K562 (cell line): ENCODE results near the gene SKP2. TPM values are rescaled to one million over a fixed set of nuclear protein-coding genes. Genes with fewer than 3 reads are reported as not detected.

Experiments used
- MAFF ChIP-seq: IDR thresholded peaks from 2 replicates; pipeline ENCODE4 v1.6.1; 2012; ENCODE audit warnings: low read length, improper control_type of control experiment
- MBD2 ChIP-seq: sonication (generic); IDR thresholded peaks from 2 replicates; pipeline ENCODE4 v1.6.1; 2016; ENCODE audit warnings: low read depth, borderline replicate concordance
- TBP ChIP-seq: optimal IDR thresholded peaks from 2 replicates; pipeline ENCODE3; 2011; ENCODE audit warnings: low read depth, low read length, improper control_type of control experiment
- ZNF695 ChIP-seq: fragments of 450-650 bp; formaldehyde crosslinking; IDR thresholded peaks from 2 replicates; pipeline ENCODE4 v1.4.0; 2020; ENCODE audit warnings: mild to moderate bottlenecking, moderate library complexity
- ZZZ3 ChIP-seq: fragments of 450-650 bp; IDR thresholded peaks from 2 replicates; pipeline ENCODE4 v1.6.1; 2016; ENCODE audit warnings: antibody characterized with exemption, mild to moderate bottlenecking, moderate library complexity
- polyA plus RNA-seq, 8 experiments: library from polyadenylated mRNA; depleted of rRNA in 4 of 8; stranded (reverse) in 5 of 8; unstranded in 3 of 8; fragments of >200 nt; fragmentation: Nextera tagmentation in 2 of 8; fragmentation: Illumina TruSeq in 1 of 8; extraction: Ambion mirVana in 2 of 8; extraction: Trizol in 1 of 8; gene quantifications; 2 replicates each; pipeline versions ENCODE4 v1.2.1 to v1.2.3, GENCODE V29; 2011 to 2014; ENCODE audit warnings: inconsistent platforms in 1 of 8, missing spikeins in 1 of 8
- total RNA-seq, 7 experiments: library from RNA; depleted of rRNA in 6 of 7; stranded (reverse); fragments of >200 nt in 6 of 7; fragmentation: Illumina TruSeq in 2 of 7; extraction: Trizol in 2 of 7; gene quantifications; 2 replicates each; pipeline versions ENCODE4 v1.2.1 to v1.2.3, GENCODE V29; 2011 to 2021; ENCODE audit warnings: low replicate concordance in 1 of 7
- TF ChIP-seq, protein P1 (sequence below): fragments of 200-600 bp; sonication (generic); IDR thresholded peaks from one replicate; pipeline ENCODE4 v1.6.1; 2012; ENCODE audit warnings: mild to moderate bottlenecking, low read depth, low read length, inconsistent platforms
- TF ChIP-seq, protein P2 (sequence below): IDR thresholded peaks from 2 replicates; pipeline ENCODE4 v1.6.1; 2011; ENCODE audit not compliant: insufficient read length; ENCODE audit errors: extremely low read depth

SKP2 gene
- total and polyA plus RNA-seq, 9 of the 15 experiments (the other 6 are each of a cell fraction or from before 2014, with no cell fraction given), result 30.0 to 97.5 (median 80.8) TPM

DNA sequence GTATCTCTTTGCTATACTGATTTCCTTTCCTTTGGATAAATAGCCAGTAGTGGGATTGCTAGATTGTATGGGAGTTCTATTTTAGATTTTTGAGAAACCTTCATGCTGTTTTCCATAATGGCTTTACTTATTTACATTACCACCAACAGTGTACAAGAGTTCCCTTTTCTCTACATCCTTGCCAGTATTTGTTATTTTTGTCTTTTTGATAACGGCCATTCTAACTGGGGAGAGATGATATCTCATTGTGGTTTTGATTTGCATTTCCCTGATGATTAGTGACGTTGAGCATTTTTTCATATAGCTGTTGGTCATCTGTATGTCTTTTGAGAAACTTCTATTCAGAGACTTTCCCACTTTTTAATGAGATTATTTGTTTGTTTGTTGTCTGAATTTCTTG is 64.0 kb downstream of the SKP2 start (continued):
- TF ChIP-seq, protein P1, sequence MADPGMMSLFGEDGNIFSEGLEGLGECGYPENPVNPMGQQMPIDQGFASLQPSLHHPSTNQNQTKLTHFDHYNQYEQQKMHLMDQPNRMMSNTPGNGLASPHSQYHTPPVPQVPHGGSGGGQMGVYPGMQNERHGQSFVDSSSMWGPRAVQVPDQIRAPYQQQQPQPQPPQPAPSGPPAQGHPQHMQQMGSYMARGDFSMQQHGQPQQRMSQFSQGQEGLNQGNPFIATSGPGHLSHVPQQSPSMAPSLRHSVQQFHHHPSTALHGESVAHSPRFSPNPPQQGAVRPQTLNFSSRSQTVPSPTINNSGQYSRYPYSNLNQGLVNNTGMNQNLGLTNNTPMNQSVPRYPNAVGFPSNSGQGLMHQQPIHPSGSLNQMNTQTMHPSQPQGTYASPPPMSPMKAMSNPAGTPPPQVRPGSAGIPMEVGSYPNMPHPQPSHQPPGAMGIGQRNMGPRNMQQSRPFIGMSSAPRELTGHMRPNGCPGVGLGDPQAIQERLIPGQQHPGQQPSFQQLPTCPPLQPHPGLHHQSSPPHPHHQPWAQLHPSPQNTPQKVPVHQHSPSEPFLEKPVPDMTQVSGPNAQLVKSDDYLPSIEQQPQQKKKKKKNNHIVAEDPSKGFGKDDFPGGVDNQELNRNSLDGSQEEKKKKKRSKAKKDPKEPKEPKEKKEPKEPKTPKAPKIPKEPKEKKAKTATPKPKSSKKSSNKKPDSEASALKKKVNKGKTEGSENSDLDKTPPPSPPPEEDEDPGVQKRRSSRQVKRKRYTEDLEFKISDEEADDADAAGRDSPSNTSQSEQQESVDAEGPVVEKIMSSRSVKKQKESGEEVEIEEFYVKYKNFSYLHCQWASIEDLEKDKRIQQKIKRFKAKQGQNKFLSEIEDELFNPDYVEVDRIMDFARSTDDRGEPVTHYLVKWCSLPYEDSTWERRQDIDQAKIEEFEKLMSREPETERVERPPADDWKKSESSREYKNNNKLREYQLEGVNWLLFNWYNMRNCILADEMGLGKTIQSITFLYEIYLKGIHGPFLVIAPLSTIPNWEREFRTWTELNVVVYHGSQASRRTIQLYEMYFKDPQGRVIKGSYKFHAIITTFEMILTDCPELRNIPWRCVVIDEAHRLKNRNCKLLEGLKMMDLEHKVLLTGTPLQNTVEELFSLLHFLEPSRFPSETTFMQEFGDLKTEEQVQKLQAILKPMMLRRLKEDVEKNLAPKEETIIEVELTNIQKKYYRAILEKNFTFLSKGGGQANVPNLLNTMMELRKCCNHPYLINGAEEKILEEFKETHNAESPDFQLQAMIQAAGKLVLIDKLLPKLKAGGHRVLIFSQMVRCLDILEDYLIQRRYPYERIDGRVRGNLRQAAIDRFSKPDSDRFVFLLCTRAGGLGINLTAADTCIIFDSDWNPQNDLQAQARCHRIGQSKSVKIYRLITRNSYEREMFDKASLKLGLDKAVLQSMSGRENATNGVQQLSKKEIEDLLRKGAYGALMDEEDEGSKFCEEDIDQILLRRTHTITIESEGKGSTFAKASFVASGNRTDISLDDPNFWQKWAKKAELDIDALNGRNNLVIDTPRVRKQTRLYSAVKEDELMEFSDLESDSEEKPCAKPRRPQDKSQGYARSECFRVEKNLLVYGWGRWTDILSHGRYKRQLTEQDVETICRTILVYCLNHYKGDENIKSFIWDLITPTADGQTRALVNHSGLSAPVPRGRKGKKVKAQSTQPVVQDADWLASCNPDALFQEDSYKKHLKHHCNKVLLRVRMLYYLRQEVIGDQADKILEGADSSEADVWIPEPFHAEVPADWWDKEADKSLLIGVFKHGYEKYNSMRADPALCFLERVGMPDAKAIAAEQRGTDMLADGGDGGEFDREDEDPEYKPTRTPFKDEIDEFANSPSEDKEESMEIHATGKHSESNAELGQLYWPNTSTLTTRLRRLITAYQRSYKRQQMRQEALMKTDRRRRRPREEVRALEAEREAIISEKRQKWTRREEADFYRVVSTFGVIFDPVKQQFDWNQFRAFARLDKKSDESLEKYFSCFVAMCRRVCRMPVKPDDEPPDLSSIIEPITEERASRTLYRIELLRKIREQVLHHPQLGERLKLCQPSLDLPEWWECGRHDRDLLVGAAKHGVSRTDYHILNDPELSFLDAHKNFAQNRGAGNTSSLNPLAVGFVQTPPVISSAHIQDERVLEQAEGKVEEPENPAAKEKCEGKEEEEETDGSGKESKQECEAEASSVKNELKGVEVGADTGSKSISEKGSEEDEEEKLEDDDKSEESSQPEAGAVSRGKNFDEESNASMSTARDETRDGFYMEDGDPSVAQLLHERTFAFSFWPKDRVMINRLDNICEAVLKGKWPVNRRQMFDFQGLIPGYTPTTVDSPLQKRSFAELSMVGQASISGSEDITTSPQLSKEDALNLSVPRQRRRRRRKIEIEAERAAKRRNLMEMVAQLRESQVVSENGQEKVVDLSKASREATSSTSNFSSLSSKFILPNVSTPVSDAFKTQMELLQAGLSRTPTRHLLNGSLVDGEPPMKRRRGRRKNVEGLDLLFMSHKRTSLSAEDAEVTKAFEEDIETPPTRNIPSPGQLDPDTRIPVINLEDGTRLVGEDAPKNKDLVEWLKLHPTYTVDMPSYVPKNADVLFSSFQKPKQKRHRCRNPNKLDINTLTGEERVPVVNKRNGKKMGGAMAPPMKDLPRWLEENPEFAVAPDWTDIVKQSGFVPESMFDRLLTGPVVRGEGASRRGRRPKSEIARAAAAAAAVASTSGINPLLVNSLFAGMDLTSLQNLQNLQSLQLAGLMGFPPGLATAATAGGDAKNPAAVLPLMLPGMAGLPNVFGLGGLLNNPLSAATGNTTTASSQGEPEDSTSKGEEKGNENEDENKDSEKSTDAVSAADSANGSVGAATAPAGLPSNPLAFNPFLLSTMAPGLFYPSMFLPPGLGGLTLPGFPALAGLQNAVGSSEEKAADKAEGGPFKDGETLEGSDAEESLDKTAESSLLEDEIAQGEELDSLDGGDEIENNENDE, result no peak
- TF ChIP-seq, protein P2, sequence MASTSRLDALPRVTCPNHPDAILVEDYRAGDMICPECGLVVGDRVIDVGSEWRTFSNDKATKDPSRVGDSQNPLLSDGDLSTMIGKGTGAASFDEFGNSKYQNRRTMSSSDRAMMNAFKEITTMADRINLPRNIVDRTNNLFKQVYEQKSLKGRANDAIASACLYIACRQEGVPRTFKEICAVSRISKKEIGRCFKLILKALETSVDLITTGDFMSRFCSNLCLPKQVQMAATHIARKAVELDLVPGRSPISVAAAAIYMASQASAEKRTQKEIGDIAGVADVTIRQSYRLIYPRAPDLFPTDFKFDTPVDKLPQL, result no peak
- TF ChIP-seq ZZZ3 (no peak), MBD2 (no peak), MAFF (no peak), ZNF695 (CRISPR knock-in tag) (no peak), TBP (no peak)
